SK-N-SH (cell line): ENCODE results near the gene PFN1. TPM values are rescaled to one million over a fixed set of nuclear protein-coding genes. Genes with fewer than 3 reads are reported as not detected.

Experiments used
- CTCF ChIA-PET: fragments of 300-600, 350-600 bp; formaldehyde crosslinking; extraction: SDS; loops from one replicate; lab custom pipeline; 2021; lab: Yijun Ruan, JAX
- POLR2A ChIA-PET: fragments of 350-600 bp; sonication (Branson Sonifier 250); formaldehyde crosslinking; extraction: SDS; loops from one replicate; lab custom pipeline; 2020; ENCODE audit warnings: antibody characterized with exemption, inconsistent platforms; lab: Yijun Ruan, JAX
- DNase-seq: peaks from one replicate; pipeline ENCODE4 v3.0.0; 2012
- H2AFZ ChIP-seq: fragments of 200-600 bp; sonication (generic); 2 replicates; pipeline ENCODE4 v1.8.1; 2016; ENCODE audit warnings: antibody characterized with exemption, mild to moderate bottlenecking, low read depth
- H3F3A ChIP-seq: fragments of 200-600 bp; sonication (generic); replicated peaks from 2 replicates; pipeline ENCODE3; 2016; ENCODE audit warnings: antibody characterized with exemption, mild to moderate bottlenecking; ENCODE audit not compliant: insufficient read depth
- H3K27ac ChIP-seq, 2 experiments: fragments of 200-500 bp in 1 of 2; fragments of 200-600 bp in 1 of 2; sonication (Bioruptor generic) in 1 of 2; sonication (generic), shearing (Covaris generic) in 1 of 2; 2 replicates each; pipeline versions ENCODE4 v1.5.1 to v1.6.1; 2014 to 2016; ENCODE audit warnings: low read depth in 2 of 2, inconsistent platforms in 1 of 2, low read length in 1 of 2, mild to moderate bottlenecking in 1 of 2, mixed read lengths in 1 of 2
- H3K27me3 ChIP-seq: fragments of 200-600 bp; sonication (generic), shearing (Covaris generic); 2 replicates; pipeline ENCODE4 v1.6.1; 2016; ENCODE audit warnings: mixed run types; ENCODE audit not compliant: insufficient read depth
- H3K36me3 ChIP-seq, 2 experiments: fragments of 200-500 bp in 1 of 2; fragments of 200-600 bp in 1 of 2; sonication (Bioruptor generic) in 1 of 2; sonication (generic) in 1 of 2; replicated peaks in 1 of 2; 2 replicates each; pipeline versions ENCODE3 to v1.5.1; 2014 to 2016; ENCODE audit warnings: low read length in 1 of 2, mild to moderate bottlenecking in 1 of 2; ENCODE audit not compliant: insufficient read depth in 2 of 2, control insufficient read depth in 1 of 2
- H3K4me1 ChIP-seq, 2 experiments: fragments of 200-500 bp in 1 of 2; fragments of 200-600 bp in 1 of 2; sonication (Bioruptor generic) in 1 of 2; sonication (generic), shearing (Covaris generic) in 1 of 2; 2 replicates each; pipeline versions ENCODE4 v1.5.1 to v1.6.1; 2014 to 2016; ENCODE audit warnings: low read depth in 1 of 2, low read length in 1 of 2, mixed run types in 1 of 2; ENCODE audit not compliant: insufficient read depth in 2 of 2, control insufficient read depth in 1 of 2
- H3K4me2 ChIP-seq: fragments of 200-600 bp; sonication (generic), shearing (Covaris generic); 2 replicates; pipeline ENCODE4 v1.6.1; 2017; ENCODE audit warnings: mixed run types
- H3K4me3 ChIP-seq, 2 experiments: fragments of 200-500 bp in 1 of 2; fragments of 200-600 bp in 1 of 2; sonication (Bioruptor generic) in 1 of 2; sonication (generic), shearing (Covaris generic) in 1 of 2; 2 replicates each; pipeline versions ENCODE4 v1.5.1 to v1.8.1; 2014 to 2016; ENCODE audit warnings: low read depth in 2 of 2, inconsistent platforms in 1 of 2, low read length in 1 of 2, mild to moderate bottlenecking in 1 of 2, mixed read lengths in 1 of 2, moderate library complexity in 1 of 2
- H3K79me2 ChIP-seq: fragments of 200-600 bp; sonication (generic); 2 replicates; pipeline ENCODE4 v1.8.1; 2017; ENCODE audit warnings: mild to moderate bottlenecking; ENCODE audit not compliant: insufficient read depth
- H3K9ac ChIP-seq: fragments of 200-600 bp; sonication (generic); 2 replicates; pipeline ENCODE4 v1.6.1; 2017; ENCODE audit warnings: mixed run types
- H3K9me2 ChIP-seq: fragments of 200-600 bp; sonication (generic); 2 replicates; pipeline ENCODE4 v1.6.1; 2017; ENCODE audit warnings: mixed run types
- H3K9me3 ChIP-seq: fragments of 200-600 bp; sonication (generic); 2 replicates; pipeline ENCODE4 v1.6.1; 2017; ENCODE audit warnings: mixed run types, mild to moderate bottlenecking, moderate library complexity
- H4K20me1 ChIP-seq: fragments of 200-600 bp; sonication (generic); 2 replicates; pipeline ENCODE4 v1.6.1; 2017; ENCODE audit warnings: mild to moderate bottlenecking, mixed run types; ENCODE audit not compliant: insufficient read depth
- CHD2 ChIP-seq: fragments of 150-350 bp; IDR thresholded peaks from 2 replicates; pipeline ENCODE4 v1.6.1; 2018; ENCODE audit warnings: low read length; ENCODE audit not compliant: partially characterized antibody
- CTCF ChIP-seq: fragments of 200-600 bp; sonication (generic); IDR thresholded peaks from 2 replicates; pipeline ENCODE4 v1.6.1; 2017; ENCODE audit warnings: antibody characterized with exemption, mild to moderate bottlenecking, moderate library complexity
- ELF1 ChIP-seq: IDR thresholded peaks from 2 replicates; pipeline ENCODE4 v1.4.0; 2012
- EP300 ChIP-seq, 2 experiments: IDR thresholded peaks; 2 replicates each; pipeline versions ENCODE4 v1.4.0 to v1.6.1; 2012; ENCODE audit warnings: borderline replicate concordance in 1 of 2, low read depth in 1 of 2, low read length in 1 of 2
- EZH2phosphoT487 ChIP-seq: fragments of 200-600 bp; sonication (generic); IDR thresholded peaks from 2 replicates; pipeline ENCODE4 v1.6.1; 2017; ENCODE audit warnings: low read depth, mixed run types, mild to moderate bottlenecking, antibody characterized with exemption, moderate library complexity, borderline replicate concordance
- FOSL2 ChIP-seq: IDR thresholded peaks from 2 replicates; pipeline ENCODE4 v1.4.0; 2012; ENCODE audit warnings: low read depth, mild to moderate bottlenecking, moderate library complexity, borderline replicate concordance
- FOXJ3 ChIP-seq: sonication (generic); formaldehyde crosslinking; IDR thresholded peaks from 2 replicates; pipeline ENCODE4 v1.5.1; 2020; ENCODE audit warnings: mild to moderate bottlenecking, missing genetic modification reagents
- GABPA ChIP-seq: IDR thresholded peaks from 2 replicates; pipeline ENCODE4 v1.4.0; 2012; ENCODE audit warnings: low read depth, mild to moderate bottlenecking
- IRF3 ChIP-seq: fragments of 150-350 bp; IDR thresholded peaks from 2 replicates; pipeline ENCODE4 v1.6.1; 2016; ENCODE audit warnings: mild to moderate bottlenecking, low read depth, low read length
- JUND ChIP-seq: IDR thresholded peaks from 2 replicates; pipeline ENCODE4 v1.4.0; 2012
- MAX ChIP-seq: IDR thresholded peaks from 2 replicates; pipeline ENCODE4 v1.4.0; 2012; ENCODE audit warnings: low read depth
- MEF2A ChIP-seq: IDR thresholded peaks from 2 replicates; pipeline ENCODE4 v1.4.0; 2012; ENCODE audit warnings: low read depth, borderline replicate concordance
- MXI1 ChIP-seq: IDR thresholded peaks from 2 replicates; pipeline ENCODE4 v1.6.1; 2012; ENCODE audit warnings: mild to moderate bottlenecking, low read depth, low read length, improper control_type of control experiment
- NRF1 ChIP-seq: IDR thresholded peaks from 2 replicates; pipeline ENCODE4 v1.6.1; 2012; ENCODE audit warnings: low read depth, mild to moderate bottlenecking, low read length
- PBX3 ChIP-seq: IDR thresholded peaks from 2 replicates; pipeline ENCODE4; 2012
- POLR2AphosphoS5 ChIP-seq: IDR thresholded peaks from 2 replicates; pipeline ENCODE4 v1.6.1; 2012; ENCODE audit warnings: low read depth, low read length
- RAD21 ChIP-seq: IDR thresholded peaks from 2 replicates; pipeline ENCODE4 v1.6.1; 2012; ENCODE audit warnings: mild to moderate bottlenecking, low read length
- RFX5 ChIP-seq: IDR thresholded peaks from 2 replicates; pipeline ENCODE4 v1.6.1; 2012; ENCODE audit warnings: mild to moderate bottlenecking, improper control_type of control experiment, low read length
- RXRA ChIP-seq: IDR thresholded peaks from 2 replicates; pipeline ENCODE4 v1.4.0; 2012; ENCODE audit warnings: low read depth, mild to moderate bottlenecking, borderline replicate concordance
- SIN3A ChIP-seq: IDR thresholded peaks from 2 replicates; pipeline ENCODE4 v1.6.1; 2012; ENCODE audit warnings: low read depth, mild to moderate bottlenecking, low read length, moderate library complexity, borderline replicate concordance
- SMC3 ChIP-seq: IDR thresholded peaks from 2 replicates; pipeline ENCODE4 v1.6.1; 2012; ENCODE audit warnings: low read depth, low read length, improper control_type of control experiment
- TAF1 ChIP-seq: IDR thresholded peaks from 2 replicates; pipeline ENCODE4 v1.6.1; 2012; ENCODE audit warnings: low read depth, mild to moderate bottlenecking, low read length, moderate library complexity, borderline replicate concordance
- TCF12 ChIP-seq: IDR thresholded peaks from 2 replicates; pipeline ENCODE4 v1.4.0; 2012
- TEAD4 ChIP-seq: IDR thresholded peaks from 2 replicates; pipeline ENCODE4 v1.4.0; 2012; ENCODE audit warnings: mild to moderate bottlenecking, borderline replicate concordance; ENCODE audit not compliant: insufficient read depth
- YY1 ChIP-seq: IDR thresholded peaks from 2 replicates; pipeline ENCODE4 v1.4.0; 2012; ENCODE audit warnings: low read depth, mild to moderate bottlenecking
- WGBS: methylation state at CpG from one replicate; pipeline ENCODE4 v1.1.6; 2017; ENCODE audit warnings: low lambda C conversion rate; 5-methylcytosine and 5-hydroxymethylcytosine counted together
- polyA plus RNA-seq, 3 experiments: library from polyadenylated mRNA; depleted of rRNA; stranded (reverse); fragments of >200 nt; gene quantifications; 2 replicates each; pipeline ENCODE4 v1.2.3, GENCODE V29; 2012
- TF ChIP-seq, protein P1 (sequence below): fragments of 150-350 bp; IDR thresholded peaks from 2 replicates; pipeline ENCODE4 v1.6.1; 2017; ENCODE audit warnings: antibody characterized with exemption, low read length, low read depth, borderline replicate concordance
- TF ChIP-seq, protein P2 (sequence below): IDR thresholded peaks from 2 replicates; pipeline ENCODE4 v1.4.0; 2012; ENCODE audit warnings: low read depth, borderline replicate concordance

The PFN1 gene
- polyA plus RNA-seq, 1 of the 3 experiments (the other 2 are of a cell fraction), result 2,484 TPM

GRCh38 chr17:4947411-4948165, 742 bp downstream of the PFN1 start:
- DNase-seq, result peak; percentile 81
- Histone ChIP-seq H3K4me3 (peak overlapping the region; percentile 79 to 99), H3K9ac (peak overlapping the region; percentile 99), H3K4me2 (peak overlapping the region; percentile 98), H2AFZ (no peak overlapping the region), H3K9me2 (no peaks in the 10 kb centered on the region), H3K4me1 (peaks cover 23 to 44% of the 10 kb centered on the region in 2 experiments), H3K9me3 (no peaks in the 10 kb centered on the region), H4K20me1 (peaks cover 45% of the 10 kb centered on the region), H3K36me3 (peaks cover 33 to 39% of the 10 kb centered on the region in 2 experiments), H3F3A (peaks cover 63% of the 10 kb centered on the region), H3K79me2 (peaks cover 82% of the 10 kb centered on the region), H3K27me3 (no peaks in the 10 kb centered on the region), H3K27ac (peak overlapping the region; percentile 97 to 100)
- ChIA-PET CTCF (interaction anchor here (0.7 to 1.5 kb wide), 5 partner anchors 13 to 59 kb away, joined by 3 to 4 read pairs (median 3); no protein-coding TSS in a partner anchor), POLR2A (interaction anchor here (0.7 to 4.3 kb wide), 2 partner anchors 20 to 39 kb away, joined by 4 to 32 read pairs; partner anchors contain the start of gene SPAG7)
- 2% methylated on average over 13 of the region's 56 CpGs for WGBS
- TF ChIP-seq SIN3A (peak; percentile 71; the same call in 1 of the 2 replicates), CHD2 (no peak), YY1 (no peak), MAX (peak; percentile 64), JUND (no peak), TAF1 (peak; percentile 34), TCF12 (no peak), NRF1 (no peak), CTCF (no peak), MEF2A (no peak), ELF1 (peak; percentile 69), IRF3 (no peak), EP300 (IDR thresholded peaks at IDR 0.05; ENCODE audit: borderline replicate concordance in 1 of 2, low read depth in 1 of 2, low read length in 1 of 2) (no peak), GABPA (peak; percentile 75), EZH2phosphoT487 (no peak), RXRA (no peak), RFX5 (no peak), POLR2AphosphoS5 (peak; percentile 65), FOSL2 (no peak), RAD21 (no peak), PBX3 (no peak), SMC3 (no peak), MXI1 (peak; percentile 67; the same call in 1 of the 2 replicates), FOXJ3 (no peak), TEAD4 (no peak)
- TF ChIP-seq, protein P1, sequence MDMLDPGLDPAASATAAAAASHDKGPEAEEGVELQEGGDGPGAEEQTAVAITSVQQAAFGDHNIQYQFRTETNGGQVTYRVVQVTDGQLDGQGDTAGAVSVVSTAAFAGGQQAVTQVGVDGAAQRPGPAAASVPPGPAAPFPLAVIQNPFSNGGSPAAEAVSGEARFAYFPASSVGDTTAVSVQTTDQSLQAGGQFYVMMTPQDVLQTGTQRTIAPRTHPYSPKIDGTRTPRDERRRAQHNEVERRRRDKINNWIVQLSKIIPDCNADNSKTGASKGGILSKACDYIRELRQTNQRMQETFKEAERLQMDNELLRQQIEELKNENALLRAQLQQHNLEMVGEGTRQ, result no peak
- TF ChIP-seq, protein P2, sequence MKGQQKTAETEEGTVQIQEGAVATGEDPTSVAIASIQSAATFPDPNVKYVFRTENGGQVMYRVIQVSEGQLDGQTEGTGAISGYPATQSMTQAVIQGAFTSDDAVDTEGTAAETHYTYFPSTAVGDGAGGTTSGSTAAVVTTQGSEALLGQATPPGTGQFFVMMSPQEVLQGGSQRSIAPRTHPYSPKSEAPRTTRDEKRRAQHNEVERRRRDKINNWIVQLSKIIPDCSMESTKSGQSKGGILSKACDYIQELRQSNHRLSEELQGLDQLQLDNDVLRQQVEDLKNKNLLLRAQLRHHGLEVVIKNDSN, result no peak
